Astrocyte (in vitro differentiated cells and primary cell): Measurements from ENCODE around the gene KRT80.

Source experiments
- CTCF ChIP-seq: IDR thresholded peaks from 2 replicates; pipeline ENCODE4 v1.5.1; 2011; ENCODE audit warnings: low read depth, mild to moderate bottlenecking, inconsistent platforms, low read length, moderate library complexity; ENCODE audit not compliant: insufficient read depth
- EZH2 ChIP-seq: IDR thresholded peaks from 2 replicates; pipeline ENCODE4 v1.6.1; 2012; ENCODE audit warnings: mild to moderate bottlenecking, low read length, inconsistent platforms; ENCODE audit not compliant: insufficient read depth

DNA sequence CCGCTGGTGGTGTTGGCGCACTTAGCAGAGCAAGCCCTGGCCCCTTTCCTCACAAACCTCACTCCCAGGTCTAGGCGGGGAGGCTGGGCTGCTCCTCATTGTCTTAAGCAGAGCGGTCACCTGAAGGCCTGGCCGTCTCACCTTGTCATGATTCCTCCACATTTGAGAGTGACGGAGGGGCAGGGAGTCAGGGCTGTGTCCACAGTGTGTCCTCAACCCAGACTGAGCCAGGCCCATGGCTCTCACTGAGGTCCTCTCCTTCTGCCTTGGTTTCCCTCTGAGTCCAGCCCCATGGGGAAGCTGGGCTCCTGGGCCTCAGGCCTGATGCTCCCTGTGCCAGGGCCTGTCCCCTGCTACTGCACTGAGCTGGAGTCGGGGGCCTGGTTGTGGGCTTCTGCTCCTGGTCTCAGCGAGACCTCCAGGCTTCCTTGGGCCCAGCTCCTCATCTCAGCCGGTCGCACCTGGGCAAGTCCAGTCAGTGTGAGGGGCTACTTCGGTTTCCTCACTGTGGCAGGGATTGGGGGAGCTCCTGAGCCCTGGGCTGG is 44.9 kb downstream of the KRT80 start:
- TF ChIP-seq EZH2: no peak
- no peak for TF ChIP-seq CTCF
